NCI-H1436 treated with DMSO at 0.1 percent for 48 hours (cell line): ENCODE measurements around the gene GINS1.
"Not testable (repeated sequence)": the region's sequence is repeated elsewhere in the genome, so short reads cannot be mapped to it uniquely, and the experiment has no call there.

Experiments used
- DNase-seq: peaks from one replicate; lab custom pipeline; 2025; lab: John Stamatoyannopoulos, UW

Gene GINS1

DNA sequence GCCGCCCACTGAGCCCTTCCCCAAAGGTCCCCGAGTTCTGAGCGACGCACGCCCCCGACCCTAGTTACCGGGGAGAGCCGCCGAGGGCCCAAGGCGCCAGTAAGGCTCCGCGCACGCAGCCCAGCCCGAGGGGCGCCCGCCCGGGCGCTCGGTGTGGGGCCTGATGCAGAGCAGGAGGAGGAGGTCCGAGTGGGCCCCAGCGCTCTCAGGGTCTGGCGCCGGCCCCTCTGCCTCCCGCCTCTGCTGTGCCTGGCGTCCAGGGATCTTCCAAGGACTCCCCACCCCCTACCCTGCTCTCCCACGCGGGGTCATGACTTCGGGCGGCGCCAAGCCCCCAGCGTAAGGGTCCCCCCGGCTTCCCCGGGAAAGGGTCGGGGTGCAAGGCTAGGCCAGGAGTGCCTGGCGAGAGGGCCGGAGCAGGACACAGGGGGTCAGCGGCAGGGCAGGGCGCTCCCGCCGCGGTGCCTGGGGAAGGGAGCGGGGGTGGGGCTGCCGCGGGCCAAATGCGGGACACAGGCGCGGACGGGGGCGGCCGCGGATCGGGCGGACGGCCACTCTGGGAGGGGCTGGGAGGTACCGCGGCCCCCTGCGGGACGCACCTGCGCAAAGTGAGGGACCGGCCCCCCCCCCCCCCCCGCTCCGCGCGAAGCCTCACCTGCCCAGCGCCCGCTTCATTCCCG is 17.5 kb upstream of the GINS1 start:
- no peak for DNase-seq

DNA sequence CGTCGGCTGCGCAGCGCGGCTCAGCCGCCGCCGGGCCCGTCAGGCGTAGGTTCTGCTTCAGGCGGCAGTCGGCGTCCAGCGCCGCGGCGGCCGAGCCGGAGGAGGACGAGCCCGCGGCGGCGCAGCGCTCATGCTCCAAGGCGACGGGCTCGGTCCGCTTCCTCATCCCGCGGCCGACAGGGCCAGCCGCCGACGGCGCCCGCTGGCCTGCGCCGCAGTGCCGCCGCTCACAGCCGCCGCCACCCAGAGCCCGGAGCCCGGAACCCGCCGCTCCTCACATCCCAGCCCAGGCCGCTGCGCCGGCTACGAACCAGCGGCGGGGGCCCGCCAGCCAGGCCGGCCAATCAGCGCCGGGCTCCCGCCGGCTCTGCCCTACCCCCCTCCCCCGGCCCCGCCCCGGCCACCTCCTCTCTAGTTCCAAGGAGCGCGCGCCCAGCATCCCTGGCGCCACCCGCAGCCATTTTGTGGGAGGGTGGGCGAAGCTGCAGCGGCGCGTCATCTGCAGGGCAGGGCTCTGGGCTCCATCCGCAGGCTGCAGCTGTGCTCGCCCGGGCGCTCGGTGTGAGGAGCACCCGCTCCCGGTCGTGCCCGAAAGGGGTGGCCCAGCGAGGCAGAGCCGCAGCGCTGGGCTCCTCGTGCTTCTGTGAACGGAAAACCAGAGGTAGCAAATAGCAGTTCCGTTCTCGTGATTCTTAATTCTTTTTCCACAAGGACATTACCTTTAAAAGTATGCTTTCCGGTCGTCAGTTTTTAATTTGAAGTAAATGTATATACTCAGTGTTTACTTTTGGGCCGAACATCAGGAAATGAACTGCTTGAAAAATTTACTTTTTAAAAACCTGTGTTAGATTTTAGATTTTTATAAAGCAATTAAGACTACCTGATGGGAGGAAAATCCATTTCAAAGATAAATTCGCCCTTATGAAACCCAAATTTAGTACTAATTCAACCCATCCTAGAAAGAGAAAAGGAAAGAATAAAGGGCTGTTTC is 16.6 kb upstream of the GINS1 start, which contains the start of gene ABHD12:
Gene ABHD12, minus strand, starts transcription at position 298 of the 991 bp plus-strand sequence. Its CDS starts 132 bp downstream, at position 166.
- peak; percentile 67 for DNase-seq

DNA sequence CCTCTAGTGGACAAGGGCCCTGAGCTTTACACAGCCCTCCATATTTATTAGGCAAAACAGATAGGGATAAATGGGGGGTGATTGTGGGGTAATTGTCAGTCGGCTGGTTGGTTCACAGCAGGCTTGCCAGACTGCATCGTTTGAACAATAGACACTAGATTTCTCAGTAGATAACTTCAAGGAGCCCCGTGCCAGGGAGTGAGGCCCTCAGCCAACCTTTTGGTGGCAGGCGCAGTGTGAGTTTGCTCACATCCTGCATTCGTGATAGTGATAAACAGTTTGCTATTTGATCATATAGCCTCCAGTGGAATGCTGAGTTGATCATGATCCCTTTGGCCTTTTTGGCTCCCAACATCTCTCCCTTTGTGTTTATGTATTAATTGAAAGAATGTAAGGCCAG is 13.2 kb upstream of the GINS1 start:
- DNase-seq, result no peak

DNA sequence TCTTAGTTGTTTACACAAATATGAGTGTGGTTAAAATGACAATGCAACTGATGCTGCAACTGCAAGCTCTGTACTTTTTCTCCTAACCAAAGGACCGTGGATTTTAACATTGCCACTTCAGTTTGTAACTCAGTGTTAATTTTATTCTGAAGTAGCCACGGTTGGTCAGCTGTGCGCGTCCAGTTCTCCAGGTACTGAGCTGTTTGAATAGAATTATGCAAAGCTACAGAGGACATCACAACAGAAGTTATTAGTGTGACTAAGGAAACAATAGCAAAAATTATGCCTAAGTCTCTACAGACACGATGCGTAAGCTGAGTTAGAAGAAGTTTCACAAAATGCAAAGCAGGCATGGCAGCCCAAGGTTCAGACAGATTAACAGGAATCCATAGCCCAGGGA is 12.5 kb upstream of the GINS1 start:
- DNase-seq, result no peak

DNA sequence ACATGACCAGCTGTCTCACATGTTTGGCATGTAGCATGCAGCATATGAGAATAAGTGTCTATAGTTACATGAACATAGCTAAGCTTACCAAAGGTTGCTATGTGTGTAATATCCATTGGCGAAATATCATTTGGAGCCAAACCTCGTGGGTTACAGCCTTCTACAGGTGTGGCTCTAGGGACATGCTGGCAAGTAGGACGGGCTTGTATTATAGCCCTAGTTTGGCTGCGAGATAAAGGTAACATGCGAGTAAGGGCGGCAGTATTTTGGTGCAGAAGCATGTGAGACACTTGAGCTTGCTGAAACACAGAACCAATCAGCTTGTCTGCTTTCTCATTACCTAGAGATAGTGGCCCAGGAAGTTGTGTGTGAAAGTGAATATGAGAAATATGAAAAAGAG is 10.4 kb upstream of the GINS1 start:
- DNase-seq, result no peak

DNA sequence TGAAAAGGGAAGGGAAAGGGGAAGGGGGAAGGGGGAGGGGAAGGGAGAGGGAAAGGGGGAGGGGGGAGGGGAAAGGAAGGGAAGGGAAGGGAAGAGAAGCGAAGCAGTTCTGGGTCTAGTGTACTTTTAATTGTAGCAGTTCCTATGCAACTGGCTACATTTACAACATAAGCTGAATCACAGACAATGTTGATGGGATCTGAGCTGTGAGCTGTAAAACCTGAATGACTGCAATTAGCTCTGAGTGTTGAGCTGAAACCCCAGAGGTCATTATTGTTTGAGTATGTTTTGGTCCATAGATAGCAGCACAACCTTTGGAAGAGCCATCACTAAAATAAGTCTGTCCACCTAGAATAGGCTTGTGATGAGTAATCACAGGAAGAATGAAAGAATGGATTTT is 9.7 kb upstream of the GINS1 start:
- no peak for DNase-seq

DNA sequence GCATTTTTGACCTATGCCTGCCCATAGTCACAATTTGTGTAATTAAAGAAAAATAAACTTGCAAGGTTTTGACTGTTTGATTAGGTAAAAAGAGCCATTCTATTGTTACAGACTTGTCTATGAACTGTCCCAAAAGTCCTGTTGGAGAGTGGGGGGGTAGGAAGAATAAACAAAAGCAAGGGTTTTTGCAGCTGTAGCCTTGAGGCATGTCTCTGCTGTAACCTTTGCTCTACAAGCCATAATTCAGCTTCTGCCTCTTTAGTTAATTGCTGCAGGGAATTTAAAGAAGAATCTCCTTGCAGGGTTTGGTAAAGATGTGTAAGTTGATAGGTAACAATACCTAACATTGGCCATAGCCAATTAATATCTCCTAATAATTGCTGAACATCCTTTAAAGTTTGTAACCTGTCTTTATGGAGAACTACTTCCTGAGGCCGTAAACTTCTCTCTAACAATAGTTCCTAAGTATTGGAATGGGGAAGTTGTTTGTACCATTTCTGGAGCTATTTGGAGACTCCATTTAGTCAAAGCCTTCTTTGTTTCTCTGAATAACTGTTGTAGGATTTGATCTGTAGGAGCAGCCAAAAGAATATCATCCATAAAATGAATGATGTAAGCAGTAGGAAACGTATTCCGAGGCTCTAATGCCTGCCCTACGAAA is 9.0 kb upstream of the GINS1 start:
- DNase-seq, result no peak

DNA sequence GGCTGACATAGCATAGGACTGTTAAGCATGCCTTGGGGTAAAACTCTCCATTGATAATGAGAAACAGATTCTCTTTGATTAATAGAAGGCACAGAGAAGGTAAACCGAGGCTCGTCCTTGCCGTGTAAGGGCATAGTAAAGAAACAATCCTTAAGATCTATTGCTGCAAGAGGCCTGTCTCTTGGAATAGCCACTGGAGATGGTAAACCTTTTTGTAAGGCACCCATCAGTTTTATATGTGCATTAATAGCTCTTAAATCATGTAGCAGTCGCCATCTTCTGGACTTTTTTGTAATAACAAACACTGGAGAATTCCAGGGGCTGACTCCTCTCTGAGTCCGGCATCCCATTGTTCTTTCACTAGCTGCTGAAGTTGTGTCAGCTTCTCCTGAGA is 8.4 kb upstream of the GINS1 start:
- peak; percentile 15 for DNase-seq

DNA sequence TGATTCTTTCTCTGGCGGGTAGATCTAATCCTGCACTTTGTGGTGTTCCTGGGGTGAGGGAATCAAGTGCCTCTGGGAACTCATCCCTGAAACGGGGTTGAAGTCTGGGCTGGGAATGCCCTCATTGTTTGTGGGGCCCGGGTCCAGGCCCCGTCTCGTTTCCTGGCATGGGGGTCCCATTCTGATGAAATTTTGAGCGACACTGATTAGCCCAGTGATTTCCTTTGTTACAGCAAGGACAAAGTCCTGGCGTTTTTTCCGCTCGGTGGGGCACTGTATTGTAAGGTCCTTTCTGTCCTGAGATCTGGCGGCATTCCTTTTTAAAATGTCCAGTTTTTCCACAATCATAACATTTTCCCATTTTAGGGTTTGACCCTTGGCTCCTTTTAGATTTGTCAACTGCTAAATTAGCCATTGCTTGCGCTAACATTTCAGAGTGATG is 7.2 kb upstream of the GINS1 start:
- not testable (repeated sequence) for DNase-seq

DNA sequence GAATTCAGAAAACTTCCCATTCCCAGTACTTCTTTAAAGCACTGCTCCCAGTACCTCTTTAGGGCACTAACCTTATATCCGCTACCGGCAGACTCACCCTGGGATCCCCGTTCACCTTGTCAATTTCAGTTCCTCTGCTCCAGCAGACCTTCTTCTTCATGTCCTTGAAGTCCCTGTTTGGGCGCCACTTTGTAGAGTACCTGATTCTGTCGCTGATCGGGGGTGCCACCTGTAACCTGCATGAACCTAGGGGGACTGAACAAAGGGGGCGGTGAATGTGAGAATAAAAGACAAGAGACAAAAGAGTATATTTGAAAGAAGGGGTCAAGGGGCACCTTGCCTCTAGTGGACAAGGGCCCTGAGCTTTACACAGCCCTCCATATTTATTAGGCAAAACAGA is 4.9 kb upstream of the GINS1 start:
- no peak for DNase-seq

DNA sequence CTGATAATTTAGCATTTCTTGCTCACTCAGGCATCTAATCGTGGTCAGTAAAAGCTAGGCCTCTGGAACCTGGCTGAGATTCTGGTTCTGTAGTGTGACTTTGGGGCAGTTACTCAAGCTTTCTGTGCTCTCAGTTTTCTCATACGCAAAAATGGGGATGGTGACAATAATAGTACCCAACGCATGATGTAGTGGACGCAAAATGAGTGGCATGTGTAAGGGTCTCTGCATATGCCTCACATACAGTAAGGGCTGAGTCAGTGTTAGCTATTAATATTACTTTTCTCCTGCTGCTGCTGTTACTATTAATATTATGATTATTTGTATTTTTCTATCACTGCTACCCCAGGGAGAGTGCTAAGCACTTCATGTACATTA is 686 bp downstream of the GINS1 start:
- DNase-seq, result no peak

DNA sequence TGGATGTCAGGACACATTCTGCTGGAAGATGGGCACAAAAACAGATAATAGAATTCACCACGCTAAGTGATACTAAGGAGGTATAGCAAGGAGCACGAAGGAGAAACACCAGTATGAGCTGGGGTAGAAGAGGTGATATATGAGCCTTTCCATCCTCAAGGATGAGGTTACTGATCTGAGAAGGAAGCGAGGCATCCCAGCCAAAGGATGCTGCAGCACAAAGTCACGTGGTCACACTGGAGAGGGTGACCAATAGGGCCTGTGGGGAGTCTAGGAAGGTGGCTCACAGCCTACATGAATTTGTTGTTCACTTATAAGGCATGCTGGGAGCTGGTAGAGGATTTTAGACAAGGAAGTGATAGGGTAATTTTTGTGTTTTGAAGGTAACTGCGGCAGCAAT is 1.4 kb downstream of the GINS1 start:
- no peak for DNase-seq

DNA sequence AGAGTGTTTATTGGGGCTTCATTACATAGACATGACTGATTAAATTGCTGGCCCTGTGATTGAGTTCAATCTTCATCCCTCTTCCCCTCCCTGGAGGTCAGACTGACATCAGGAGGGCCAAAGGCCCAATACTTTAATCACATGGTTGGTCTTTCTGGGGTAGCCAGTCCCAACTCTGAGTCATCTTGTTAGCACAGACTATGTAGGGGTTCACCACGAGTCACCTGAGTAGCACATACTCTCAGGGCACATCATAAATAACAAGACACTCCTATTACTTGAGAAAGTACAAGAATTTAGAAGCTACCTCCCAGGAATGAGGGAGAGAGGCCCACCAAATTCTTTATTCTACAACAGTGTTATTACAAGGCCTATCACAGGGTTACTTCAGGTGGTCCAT is 11.3 kb downstream of the GINS1 start:
- no peak for DNase-seq

DNA sequence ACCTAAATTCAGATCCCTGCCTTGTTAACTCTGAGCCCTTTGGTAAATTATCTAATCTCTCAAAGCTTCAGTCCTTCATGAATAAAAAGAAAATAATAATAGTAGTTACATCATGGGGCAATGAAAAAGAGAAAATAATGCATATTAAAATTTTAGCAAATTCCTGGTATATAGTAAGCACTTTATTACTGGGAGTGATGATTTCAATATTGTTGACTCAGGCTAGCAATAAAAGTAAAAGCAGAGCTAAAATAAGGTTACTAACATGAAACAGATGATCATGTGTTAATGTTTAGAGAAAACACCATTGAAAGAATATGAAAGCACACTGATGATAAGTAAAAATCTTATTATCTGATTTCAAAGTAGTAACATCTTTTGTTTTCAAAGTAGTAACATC is 13.6 kb downstream of the GINS1 start:
- no peak for DNase-seq

DNA sequence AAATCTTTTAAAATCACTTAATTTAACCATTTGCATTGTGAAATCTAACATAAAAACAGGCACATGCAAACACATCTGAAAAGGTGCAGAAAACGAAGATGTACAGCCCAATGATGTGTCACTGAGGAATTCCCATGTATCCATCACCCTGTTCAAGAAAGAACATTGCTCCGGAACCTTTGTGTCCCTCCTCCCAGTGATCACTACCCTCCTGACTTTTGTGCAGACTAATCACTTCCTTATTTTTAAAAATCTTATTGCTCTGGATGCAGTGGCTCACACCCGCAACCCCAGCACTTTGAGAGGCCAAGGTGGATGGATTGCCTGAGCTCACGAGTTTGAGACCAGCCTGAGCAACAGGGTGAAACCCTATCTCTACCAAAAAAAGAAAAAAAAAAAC is 14.6 kb downstream of the GINS1 start:
- no peak for DNase-seq

DNA sequence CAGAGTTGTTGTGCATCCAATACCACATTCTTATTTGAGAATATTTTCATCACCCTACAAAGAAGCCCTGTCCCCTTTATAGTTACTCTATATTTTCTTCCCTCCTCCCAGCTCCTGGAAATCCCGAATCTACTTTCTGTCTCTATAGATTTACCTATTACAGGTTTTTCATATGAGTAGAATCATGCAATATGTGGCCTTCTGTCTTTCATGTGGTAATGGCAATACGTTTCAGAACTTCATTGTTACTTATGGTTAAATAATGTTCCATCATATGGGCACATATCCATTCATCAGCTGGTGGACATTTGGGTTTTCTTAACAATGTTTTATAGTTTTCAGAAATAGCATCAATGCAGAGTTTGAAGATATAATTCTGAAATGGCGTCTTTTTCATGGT is 17.1 kb downstream of the GINS1 start:
- no peak for DNase-seq

DNA sequence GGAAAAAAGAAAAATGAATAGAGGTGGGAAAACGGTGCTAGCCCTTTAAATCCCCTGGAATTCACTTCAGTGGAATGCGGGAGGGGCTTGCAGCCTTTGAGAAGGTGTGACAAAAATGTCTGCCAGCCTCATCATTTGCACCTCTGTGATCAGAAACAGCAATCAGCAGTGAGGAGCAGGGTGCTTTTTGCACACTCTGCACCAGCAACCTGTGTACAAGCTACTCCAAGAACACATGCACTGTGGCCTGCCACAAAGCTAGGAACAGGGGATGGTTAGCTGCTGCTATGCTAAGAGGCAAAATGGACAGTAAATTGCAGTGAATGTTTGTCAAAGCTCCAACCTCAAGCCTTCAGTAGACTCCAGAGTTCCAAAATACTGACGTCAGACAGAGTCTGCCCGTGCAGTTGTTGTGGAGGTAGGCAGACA is 29.7 kb downstream of the GINS1 start:
- no peak for DNase-seq

DNA sequence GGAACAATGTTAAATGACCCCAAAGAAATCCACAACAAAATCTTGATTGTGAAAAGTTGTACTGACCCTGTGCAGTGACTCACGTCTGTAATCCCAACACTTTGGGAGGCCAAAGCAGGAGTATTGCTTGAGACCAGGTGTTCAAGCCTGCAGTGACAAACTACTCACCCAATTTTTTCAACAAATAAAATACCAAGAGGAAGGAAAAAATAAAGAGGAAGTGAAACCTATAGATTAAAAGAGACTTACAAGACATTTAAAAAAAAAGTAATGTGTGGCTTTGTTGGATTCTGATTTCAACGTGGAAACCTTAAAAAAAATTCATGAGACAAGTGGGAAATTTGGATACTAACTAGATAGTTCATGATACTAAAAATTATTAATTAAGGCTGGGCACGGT is 31.9 kb downstream of the GINS1 start:
- DNase-seq, result no peak

DNA sequence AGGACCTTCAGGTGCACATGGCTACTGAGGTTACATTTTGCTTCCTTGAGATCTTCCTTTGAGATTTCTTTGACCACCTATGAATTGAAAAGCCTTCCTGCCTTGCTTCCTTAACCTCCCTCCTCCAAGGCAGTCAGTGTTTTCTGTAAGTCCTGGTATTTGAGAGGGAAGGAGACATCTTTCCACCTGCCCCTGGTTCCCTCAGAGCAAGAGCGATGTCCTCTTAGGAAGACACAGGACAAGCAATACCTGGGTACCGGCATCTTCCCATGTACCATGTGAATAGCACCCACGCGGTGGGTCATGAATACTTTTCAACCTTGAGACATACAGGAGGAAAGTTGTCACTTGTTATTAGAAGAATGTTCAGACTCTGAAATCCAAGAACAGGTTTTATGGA is 37.1 kb downstream of the GINS1 start:
- DNase-seq, result no peak

DNA sequence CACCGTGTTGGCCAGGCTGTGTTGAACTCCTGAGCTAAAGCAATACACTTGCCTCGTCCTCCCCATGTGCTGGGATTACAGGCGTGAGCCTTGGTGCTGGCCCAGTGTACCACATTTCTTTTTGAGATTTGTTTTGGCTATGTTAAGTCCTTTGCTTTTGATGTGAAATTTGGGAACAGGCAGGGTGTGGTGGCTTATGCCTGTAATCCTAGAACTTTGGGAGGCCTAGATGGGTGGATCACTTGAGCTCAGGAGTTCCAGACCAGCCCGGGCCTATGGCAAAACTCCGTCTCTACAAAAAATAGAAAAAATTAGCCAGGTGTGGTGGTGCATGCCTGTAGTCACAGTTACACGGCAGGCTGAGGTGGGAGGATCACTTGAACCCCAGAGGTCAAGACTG is 40.2 kb downstream of the GINS1 start:
- DNase-seq, result no peak

DNA sequence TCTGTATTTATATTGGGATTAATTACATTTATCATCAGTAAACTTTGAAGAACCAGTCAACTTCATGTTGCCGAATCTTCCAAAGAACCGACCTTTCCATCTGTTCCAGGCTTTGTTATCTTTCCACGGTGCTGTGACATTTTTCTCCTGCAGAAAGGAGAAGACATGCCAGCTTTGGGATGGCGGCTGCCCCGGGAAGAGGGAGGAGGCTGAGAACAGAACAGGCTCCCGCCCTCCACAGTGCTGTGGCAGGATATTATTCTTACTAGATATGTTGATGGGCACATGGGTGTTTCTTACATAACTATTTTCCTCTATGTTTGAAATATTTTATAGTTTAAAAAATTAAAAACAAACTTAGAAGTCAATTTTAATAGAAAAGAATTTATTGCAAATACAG is 44.9 kb downstream of the GINS1 start:
- no peak for DNase-seq

DNA sequence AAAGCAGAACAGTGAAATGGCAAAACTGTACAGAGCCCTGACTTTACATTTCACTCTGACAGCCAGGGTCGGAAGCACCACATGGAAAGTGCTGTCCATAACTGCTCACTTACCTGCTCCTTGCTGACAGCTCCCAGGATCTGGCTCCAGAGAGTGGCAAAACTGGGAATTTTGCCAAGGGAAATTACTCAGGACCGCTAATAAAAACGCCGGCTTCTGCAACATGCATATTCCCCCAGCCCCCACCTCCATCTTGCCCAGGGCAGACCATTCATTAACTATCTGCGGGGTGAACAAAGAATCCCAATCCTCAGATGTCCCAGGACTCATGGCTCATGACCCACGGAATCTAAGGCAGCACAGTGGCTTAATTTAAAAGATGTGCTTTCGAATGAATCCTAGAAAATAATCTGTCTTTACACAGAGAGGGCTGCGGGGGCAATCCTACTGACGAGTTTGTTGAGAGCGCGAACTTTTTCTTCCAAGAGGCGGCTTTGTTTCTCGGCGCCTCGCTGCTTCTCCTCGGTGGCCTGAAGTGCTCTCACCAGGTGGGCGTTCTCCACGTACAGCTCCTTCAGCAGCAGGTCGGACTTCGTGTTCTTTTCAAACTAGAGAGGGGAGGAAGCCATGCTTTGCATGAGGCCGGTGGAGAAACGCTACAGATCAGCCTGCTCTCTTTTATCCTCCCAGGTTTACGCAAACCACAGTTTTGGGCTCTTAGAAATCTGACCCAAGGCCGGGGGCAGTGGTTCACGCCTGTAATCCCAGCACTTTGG is 45.8 kb downstream of the GINS1 start:
- no peak for DNase-seq
